GM18861 (cell line): Measurements from ENCODE around the gene SHISAL1.

Experiments used
- ATAC-seq: cut with Tn5 transposase; IDR thresholded peaks from one replicate; pipeline ENCODE4 v1.9.1; 2021; ENCODE audit not compliant: unreplicated experiment

Gene SHISAL1

GRCh38 chr22:44196241-44196640 is 116.5 kb downstream of the SHISAL1 start:
- no peak for ATAC-seq

GRCh38 chr22:44195189-44195871 is 117.4 kb downstream of the SHISAL1 start:
- no peak for ATAC-seq

GRCh38 chr22:44194569-44194968 is 118.2 kb downstream of the SHISAL1 start:
- no peak for ATAC-seq
